Endometrial microvascular endothelial cells (primary cell): ENCODE measurements around the gene PWWP2B. TPM values are rescaled to one million over a fixed set of nuclear protein-coding genes. Genes with fewer than 3 reads are reported as not detected.

Experiments
- in situ Hi-C: cut with HindIII; loops from 2 replicates; pipeline ENCODE4 v1.10.0; 2017; ENCODE audit warnings: low sequenced_read_pairs, low pct_unique_long_range_greater_than_20kb; ENCODE audit errors: inconsistent ontology term
- total RNA-seq: library from RNA; depleted of rRNA; stranded (reverse); fragments of >200 nt; gene quantifications from one replicate; pipeline ENCODE4 v1.2.3, GENCODE V29; 2015; ENCODE audit errors: inconsistent ontology term

The PWWP2B gene
- total RNA-seq, 1 donor from 2014 or later = 4.9 TPM

- in situ Hi-C loops = no loop called here
Observed at GRCh38 chr10:132390170-132390920, 6.7 kb upstream of the PWWP2B start.

DNA sequence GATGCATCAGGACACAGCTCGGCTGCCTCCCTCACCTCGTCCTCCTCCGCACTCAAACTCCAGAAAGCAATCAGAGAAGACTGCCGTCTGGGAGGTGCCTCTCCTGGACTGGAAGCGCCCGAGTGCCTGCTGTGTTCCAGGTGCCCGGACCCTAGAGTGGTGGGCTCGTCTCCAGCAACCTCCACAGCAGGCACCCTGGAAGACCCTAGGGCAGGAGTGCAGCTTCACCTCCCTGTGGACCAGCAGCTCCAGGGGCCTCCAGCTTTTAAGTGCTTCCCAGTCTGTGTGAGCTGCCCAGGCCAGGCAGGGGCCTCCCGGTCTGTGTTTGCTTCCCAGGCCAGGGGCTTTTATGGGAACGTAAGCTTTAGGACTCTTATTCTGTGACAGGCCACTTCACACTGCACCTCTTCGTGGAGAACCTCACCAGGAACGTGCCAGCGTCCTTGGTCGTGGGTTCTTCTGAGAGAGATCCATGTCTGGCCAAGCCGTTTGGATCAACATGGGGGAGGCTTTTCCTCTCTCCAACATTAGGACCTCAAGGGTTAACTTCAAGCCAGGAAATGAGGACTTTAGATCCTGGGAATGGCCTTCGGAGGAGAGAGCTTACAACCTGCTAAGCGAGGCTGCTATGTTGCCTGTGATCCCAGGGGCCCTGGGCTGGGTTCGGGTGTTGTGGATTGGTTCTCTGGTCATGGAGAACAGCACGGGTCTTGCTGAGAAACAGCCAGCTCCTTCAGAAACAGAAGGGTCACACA, 5.9 kb upstream of the PWWP2B start:
- in situ Hi-C loops = no loop called here

GRCh38 chr10:132391676-132392020, 5.4 kb upstream of the PWWP2B start:
- in situ Hi-C loops = no loop called here

GRCh38 chr10:132392184-132392800, 4.7 kb upstream of the PWWP2B start:
- in situ Hi-C loops = no loop called here

- in situ Hi-C loops = no loop called here
Observed at GRCh38 chr10:132392811-132393694, 3.9 kb upstream of the PWWP2B start.

DNA sequence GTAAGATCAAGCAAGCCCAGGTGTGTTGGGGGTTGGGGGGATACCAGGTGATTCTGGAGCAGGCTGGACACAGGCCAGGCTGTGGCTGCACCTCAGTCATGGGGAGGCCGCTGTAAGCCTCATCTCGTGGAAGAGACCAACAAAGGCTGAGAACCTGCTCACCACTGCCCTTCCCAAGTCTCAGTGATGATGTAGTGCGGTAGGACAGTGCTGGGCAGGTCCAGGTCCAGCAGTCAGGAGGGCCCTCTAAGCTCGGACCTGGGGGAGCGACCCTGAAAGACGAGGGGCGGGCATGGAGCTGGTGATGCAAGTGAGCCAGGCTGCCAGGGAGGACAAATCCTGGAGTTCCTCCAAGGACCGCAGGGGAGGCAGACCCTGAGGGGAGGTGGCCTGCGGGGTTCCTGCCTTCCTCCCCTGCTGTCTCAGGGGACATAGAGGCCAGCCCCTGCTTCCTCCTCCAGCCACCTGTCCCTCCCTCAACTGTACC, 3.3 kb upstream of the PWWP2B start:
- in situ Hi-C loops = no loop called here

GRCh38 chr10:132394201-132394811, 2.7 kb upstream of the PWWP2B start:
- in situ Hi-C loops = no loop called here

GRCh38 chr10:132394936-132395703, 1.9 kb upstream of the PWWP2B start:
- in situ Hi-C loops = no loop called here

DNA sequence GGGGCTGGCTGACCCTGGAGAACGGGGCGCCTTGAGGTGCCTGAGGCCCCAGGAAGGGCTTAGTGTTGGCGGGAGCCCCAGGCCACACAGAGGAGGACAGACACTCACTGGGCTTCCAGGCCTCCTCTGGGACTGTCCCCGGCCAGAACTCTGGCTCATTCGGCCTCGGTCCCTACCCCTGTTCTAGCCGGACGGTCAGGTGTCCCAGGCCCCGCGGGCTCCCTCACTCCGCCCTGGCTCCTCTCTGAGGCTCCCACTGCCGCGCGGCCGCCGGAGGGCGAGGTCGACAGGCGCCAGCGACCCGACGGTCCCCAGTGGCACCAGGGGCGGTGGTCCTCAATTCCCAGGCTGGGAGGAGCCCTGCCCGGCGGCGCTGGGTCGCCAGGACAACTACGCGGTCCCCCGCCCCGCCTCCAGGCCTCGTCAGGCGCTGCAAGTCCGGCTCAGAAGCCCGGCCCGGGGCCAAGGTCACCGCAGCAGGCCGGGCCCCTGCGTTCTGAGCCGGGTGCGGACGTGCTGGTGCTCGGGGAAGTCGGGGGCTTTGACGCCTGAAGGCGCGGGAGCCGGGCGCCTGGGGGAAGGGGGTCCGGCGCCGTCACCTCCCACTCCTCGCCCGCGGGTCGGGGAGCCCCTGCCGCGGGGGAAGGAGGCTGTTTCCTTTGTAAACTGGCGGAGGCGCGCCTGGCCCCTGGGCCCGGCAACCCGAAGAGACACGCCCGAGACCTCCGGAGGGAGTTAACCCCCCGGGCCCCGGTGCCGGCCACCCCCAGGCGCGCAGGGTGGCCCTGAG, 1.1 kb upstream of the PWWP2B start:
- in situ Hi-C loops = no loop called here

GRCh38 chr10:132396494-132397035, 435 bp upstream of the PWWP2B start:
- in situ Hi-C loops = no loop called here

- in situ Hi-C loops = no loop called here
Observed at GRCh38 chr10:132397671-132398565, 918 bp downstream of the PWWP2B start.

DNA sequence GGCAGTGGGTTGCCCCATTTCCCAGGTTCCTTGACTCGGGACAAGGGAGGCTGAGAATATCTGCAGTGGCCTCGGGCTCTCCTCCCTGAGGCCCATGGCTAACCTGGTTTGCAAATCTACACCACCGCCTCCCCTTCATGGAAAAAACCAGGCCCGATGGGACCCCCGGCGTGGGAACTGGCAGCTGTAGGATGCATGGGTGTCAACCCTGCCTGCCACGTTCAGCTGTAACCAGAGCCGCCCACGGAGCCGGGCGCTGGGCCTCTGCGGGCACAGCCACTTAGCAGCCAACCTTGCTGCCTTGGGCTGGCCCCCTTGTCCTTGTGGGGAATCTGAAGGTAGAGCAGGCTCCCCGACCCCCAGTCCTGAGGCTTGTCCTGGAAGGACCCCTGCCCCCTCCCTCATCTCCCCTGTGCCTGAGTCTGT, 1.6 kb downstream of the PWWP2B start:
- in situ Hi-C loops = no loop called here

DNA sequence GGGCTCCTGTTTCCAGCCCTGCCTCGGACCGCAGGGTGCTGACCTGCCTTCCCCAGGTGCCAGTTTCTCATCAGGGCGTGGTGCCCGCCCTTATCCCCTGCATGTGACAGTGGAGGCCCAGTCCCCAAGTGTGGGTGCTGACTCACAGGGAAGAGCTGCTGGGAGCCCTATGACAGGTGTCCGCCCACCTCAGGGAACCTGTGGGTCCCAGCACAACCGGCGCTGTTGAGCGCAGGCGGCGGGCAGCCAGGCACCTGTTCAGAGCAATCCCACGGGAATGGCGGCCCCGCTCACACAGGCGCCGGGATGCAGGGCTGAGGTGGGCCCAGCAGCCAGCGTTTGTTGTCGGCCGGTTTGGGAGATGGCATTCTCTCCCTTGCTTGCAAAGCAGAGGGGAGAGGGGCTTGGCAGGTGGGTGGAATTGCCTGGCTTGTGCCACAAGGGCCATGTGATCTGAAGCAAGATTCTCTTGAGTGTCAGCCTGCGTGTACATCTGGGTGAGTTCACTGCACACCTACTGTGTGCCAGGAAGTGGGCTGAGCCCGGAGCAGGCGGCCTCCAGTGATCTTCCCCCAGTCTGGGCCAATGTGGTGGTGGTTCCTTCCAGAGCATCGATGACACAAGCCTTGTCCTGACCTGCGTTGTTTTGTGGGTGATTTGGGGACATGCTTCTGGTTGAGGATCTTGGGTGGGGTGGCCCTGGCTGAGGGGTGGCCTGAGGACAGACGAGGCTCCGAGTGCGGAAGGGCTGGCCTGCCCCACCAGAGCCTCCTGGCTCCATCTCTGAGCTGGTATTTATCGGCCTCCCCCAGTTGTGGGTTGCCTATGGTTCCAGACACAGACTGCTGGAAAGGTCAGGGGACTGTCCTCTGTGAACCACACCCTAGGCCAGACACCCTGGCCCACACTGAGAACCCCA, 2.4 kb downstream of the PWWP2B start:
- in situ Hi-C loops = no loop called here

- in situ Hi-C loops = no loop called here
Observed at GRCh38 chr10:132400041-132400546, 3.1 kb downstream of the PWWP2B start.
